KOPT-K1 (cell line): ENCODE data around the gene VIPR2.
A peak's percentile ranks its signal among the peaks of the same experiment; 100 is the strongest.

Experiments
- H3K27ac ChIP-seq: fragments of 200-600 bp; sonication (generic); 2 replicates; pipeline ENCODE4 v1.5.1; 2016; ENCODE audit warnings: antibody characterized with exemption, mild to moderate bottlenecking, low read depth, low read length; ENCODE audit not compliant: poor library complexity, severe bottlenecking
- H3K36me3 ChIP-seq: fragments of 200-600 bp; sonication (generic); 2 replicates; pipeline ENCODE4 v1.5.1; 2017; ENCODE audit warnings: antibody characterized with exemption, mild to moderate bottlenecking, low read length, moderate library complexity; ENCODE audit not compliant: insufficient read depth
- H3K9me3 ChIP-seq: fragments of 200-600 bp; sonication (generic); 2 replicates; pipeline ENCODE4 v1.5.1; 2017; ENCODE audit warnings: antibody characterized with exemption, low read length, mild to moderate bottlenecking; ENCODE audit not compliant: insufficient read depth, poor library complexity, severe bottlenecking

Gene VIPR2

DNA sequence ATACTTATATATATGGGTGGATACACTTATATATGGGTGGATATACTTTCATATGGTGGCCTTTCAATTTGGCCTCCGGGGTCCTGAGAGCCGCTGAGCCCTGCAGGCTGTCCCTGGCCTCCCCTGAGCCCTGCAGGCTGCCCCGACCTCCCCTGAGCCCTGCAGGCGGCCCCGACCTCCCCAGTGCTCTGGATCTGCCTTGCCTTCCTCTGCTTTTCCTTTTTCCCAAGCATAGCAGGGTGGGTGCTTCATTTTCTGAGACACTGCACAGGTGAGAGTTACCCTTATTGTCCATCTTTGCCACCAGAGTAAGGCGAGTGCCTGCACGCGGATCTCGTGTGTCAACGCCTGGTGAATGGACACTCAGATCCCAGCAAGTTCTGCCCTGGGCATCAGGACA, 106.6 kb downstream of the VIPR2 start:
- Histone ChIP-seq H3K36me3 (peaks cover 96% of the 10 kb centered on the region), H3K27ac (peak overlapping the region; percentile 79), H3K9me3 (peaks cover 12% of the 10 kb centered on the region)

DNA sequence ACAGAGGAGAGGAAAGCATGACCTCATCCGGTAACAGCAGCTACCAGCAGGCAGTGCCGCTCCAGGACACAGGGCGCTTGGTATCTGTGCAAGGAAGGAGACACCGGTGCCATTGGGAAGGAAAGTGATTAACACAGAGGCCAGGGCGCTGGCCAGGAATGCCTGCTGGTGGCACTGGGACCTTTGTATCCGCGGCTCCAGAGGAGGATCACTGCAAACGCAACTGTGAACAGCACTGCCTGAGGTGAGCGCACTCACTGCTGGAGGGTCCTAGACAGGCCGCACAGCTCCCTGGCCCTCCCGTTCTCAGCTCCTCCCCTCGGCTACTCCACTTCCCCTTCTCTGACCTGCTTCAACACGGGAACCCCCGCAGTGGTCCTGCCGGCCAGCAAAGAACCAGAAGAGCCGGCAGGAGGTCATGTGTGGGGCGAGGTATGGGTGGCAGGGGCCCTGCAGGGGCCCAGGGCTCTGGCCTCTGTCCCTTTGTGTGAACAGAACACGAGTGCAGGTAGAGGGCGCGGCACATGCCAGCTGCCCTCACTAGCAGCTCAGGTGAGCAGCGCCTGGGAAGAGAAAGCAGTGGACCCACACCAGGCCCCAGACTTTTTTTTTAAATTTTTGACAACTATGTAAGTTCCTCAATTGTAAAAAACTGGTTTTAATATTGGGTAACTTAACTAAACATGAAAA, 107.6 kb downstream of the VIPR2 start:
- Histone ChIP-seq H3K36me3 (peaks cover 96% of the 10 kb centered on the region), H3K27ac (peak overlapping the region; percentile 11)

DNA sequence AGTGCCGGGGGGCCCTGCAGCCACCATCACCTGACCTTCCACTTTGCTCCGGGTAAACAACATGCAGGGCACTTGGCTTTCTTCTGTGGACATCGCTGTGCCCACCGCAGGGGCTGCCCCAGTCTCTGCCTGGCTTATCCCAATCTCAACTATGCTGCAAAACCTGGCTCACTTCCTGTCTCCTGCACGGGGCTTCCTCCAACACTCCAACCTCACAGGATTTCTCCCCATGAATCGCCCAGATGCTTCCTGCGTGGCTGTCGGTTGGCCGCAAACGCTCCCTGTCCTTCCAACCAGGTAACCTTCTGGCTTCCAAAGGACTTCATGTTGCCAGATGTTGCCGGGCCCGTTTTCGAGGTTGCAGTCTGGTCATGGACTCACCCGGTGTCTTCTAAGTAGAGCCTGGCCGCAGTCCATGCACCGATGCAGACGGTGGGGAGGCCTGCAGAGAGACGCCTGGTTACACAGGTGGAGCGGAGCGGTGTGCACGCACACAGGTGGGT, 109.0 kb downstream of the VIPR2 start:
- Histone ChIP-seq H3K36me3 (peaks cover 96% of the 10 kb centered on the region), H3K9me3 (no peaks in the 10 kb centered on the region), H3K27ac (no peak overlapping the region)

More for the DNA sequence above, 107.6 kb downstream of the VIPR2 start:
- H3K9me3 ChIP-seq = peaks cover 10% of the 10 kb centered on the region

DNA sequence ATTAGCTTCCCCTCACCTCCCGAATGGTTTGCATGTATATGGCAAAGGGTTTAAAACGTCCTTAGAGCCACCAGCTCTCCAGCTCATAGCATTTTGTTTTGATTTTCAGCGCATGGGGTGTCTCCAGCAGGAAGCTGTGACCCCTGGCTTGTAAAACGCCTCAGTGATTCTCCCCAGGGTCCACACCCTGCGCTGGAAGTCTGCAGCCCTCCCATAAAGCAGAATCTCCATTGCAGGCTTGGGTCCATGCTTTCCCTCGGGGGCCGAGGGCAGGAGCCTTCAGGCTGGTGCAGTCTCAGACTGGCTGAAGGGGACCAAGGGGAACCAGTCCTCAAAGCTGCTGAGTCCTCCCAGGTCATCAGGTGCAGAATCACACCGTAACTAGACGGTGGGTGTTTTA, 109.7 kb downstream of the VIPR2 start:
- H3K36me3 ChIP-seq = peaks cover 96% of the 10 kb centered on the region
- H3K9me3 ChIP-seq = no peaks in the 10 kb centered on the region
- no peak overlapping the region for H3K27ac ChIP-seq

DNA sequence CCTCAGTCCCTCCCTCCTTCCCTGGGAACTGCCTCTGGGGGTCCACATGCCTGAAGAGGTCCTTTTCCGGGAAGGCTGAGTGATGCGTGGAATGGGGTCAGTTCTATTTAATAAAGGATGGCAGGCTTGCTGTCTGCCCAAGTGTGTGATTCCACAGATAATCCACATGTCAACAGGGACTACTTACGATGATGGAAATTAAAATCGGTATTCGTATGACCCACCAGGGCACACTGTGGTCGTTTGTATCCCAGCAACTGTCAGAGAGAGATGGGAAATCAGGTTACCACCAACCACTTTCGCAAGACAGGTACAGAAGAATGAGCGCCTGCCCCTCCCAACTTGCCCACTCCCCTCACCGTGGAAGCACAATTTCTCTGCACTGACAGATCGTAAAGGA, 110.3 kb downstream of the VIPR2 start:
- Histone ChIP-seq H3K36me3 (peaks cover 96% of the 10 kb centered on the region), H3K27ac (no peak overlapping the region), H3K9me3 (no peaks in the 10 kb centered on the region)

DNA sequence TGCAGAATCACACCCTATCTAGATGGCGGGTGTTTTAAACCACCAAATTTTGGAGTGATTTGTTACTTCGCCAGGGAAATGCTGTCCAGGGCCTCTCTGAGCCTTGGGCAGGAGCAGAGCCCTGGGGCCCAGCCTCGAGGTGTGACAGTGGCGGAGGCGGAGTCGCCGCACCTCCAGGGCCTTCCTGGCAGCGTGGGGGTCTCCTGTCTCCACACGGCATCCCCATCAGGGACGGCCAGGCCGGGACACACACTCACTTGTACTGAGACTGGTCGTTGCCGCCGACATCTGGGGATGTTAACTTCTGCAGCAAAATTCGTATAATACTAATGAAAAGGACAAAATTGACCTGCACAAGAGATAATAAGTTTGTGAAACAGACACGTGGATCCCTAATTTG, 110.7 kb downstream of the VIPR2 start:
- H3K9me3 ChIP-seq = no peaks in the 10 kb centered on the region
- peaks cover 99% of the 10 kb centered on the region for H3K36me3 ChIP-seq
- no peak overlapping the region for H3K27ac ChIP-seq

DNA sequence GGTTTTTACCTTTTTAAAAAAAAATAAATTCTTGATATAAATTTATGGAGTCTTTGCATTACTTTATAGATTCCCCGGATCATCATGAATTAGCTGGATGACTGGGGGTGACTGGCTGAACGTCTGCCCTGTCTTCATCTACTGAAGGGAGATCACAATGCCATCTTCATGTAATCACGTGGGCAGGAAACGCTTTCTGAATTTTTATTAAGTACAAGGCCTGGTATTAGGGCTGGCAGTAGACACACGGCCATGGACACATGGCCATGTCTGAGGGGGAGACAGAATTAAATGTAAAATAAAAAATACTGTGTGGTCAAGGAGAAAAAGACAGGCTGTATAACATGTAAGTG, 111.2 kb downstream of the VIPR2 start:
- Histone ChIP-seq H3K9me3 (no peaks in the 10 kb centered on the region), H3K36me3 (peaks cover 99% of the 10 kb centered on the region), H3K27ac (no peak overlapping the region)

DNA sequence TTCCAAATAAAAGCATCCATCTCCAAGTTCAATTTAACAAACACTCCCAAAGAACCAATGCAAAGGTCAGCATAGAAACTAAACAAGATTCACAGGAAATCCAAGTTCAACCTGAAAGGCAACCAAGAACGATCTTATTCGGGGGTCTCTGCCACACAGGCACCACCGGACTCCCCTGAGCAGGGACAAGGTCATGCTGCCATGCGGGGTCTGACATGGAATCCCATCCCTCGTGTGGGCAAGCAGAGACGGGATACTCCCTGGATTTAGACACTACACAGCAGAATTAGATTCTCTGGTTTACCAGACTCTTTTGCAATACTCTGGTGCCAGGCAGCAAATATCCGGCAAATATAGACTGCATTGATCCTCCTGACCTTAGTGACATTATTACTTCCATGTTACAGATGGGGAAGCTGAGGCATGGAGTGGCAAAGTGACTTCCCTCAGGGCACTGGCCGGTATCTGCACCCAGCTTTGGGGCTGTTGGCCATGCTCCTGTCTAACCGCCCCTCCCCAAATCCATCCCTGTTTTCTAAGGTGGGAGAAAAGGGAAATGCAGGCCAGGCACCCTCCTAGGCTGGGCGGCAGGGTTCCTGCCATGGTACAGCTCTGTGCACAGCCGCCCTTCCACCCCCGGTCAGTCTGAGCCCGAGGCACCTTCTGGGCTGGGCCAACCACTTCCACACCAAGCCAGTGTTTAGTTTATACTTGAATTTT, 111.8 kb downstream of the VIPR2 start:
- no peak overlapping the region for H3K27ac ChIP-seq
- no peaks in the 10 kb centered on the region for H3K9me3 ChIP-seq
- peaks cover 98% of the 10 kb centered on the region for H3K36me3 ChIP-seq

DNA sequence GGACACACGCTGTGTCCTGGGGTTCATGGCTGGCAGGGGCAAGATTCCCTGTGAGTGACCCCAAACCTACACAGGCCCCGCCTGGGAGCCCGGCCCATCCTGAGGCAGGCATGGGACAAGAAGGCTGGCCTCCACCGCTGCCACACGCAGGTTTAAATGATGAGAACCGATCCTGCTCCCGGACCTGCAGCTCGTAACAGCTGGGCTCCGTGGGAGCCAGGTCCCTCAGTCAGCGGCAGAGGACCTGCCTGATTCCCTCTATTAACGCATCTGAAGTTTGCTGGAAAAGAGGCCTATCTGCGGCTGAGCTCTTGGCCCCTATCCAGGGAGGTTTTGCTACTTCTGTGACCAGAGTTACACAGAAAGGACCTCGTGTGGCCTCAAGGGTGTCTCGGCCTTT, 112.3 kb downstream of the VIPR2 start:
- Histone ChIP-seq H3K36me3 (peaks cover 93% of the 10 kb centered on the region), H3K27ac (no peak overlapping the region), H3K9me3 (no peaks in the 10 kb centered on the region)

DNA sequence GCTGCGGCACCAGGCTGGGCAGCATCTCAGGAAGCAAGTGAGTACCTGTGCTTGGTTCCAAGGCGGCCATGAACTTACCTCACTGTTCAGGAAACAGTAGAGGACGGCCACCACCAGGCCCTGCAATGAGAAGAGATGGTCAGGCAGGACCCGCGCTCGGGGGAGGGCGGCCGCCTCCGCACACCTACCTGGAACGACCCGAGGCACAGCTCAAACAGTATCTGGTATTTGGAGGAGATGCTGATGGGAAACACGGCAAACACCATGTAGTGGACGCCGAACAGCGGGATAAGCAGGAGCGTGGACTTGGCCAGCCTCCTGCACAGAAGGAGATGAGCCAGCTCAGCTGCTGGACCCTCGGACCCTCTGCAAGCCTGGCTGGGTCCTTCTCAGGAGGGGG, 112.9 kb downstream of the VIPR2 start:
- Histone ChIP-seq H3K9me3 (no peaks in the 10 kb centered on the region), H3K27ac (no peak overlapping the region), H3K36me3 (peaks cover 87% of the 10 kb centered on the region)

DNA sequence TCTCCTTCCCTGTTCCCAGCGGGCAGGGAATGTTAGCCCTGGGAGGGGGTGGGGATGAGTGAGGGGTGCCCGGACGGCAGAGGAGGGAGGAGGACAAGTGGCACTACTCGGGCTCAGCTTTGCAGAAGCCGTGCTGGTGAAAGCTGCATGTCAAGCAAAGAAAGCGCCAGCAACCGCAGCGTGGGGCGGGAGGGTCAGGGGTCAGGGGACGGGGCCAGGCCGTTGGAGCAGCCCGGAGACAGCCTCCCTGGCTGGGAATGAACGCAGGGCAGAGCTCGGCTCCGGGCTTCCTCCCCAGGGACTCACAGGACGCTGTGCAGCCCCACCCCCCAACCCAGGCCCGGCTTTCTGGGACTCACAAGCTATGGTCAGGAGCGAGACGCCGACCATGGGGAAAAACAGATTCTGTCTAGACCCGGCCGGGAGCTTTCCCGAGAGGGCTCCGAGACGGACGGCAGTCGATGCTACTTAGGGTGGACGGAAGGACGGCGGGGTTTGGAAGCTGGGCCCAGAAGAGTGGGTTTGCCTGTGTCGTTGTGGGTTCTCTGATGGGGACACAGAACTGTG, 113.4 kb downstream of the VIPR2 start:
- Histone ChIP-seq H3K36me3 (peaks cover 82% of the 10 kb centered on the region), H3K9me3 (no peaks in the 10 kb centered on the region), H3K27ac (no peak overlapping the region)

DNA sequence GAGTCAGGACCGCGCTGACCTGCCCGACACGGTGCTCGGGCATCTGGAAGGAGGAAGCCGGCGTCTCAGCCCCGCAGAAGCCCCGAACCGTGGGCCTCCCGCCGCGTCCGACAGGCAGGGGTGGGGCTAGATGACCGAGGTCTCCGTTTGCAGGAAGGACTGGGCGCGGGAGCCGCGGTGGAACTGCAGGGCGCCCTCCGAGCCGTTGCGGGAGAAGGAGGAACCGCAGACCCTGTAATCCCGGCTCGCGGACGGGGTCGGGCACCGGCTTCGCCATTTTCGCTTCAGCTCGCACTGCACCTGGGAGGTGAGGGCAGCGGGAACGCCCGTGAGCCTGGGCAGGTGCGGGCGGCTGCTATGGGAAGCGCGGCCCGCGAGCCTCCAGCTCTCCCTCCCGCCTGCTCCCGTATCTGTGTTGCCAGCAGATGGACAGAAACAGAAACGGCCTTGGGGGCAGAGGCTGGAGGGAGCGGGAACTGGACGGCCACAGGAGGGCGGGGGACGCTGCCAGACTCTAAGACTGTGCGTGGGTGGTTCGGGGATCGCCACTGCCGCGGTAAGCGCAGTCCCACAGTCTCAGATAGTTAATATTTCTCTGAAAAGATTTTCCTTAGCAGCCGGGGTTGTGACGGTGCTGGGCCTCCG, 114.1 kb downstream of the VIPR2 start:
- peaks cover 76% of the 10 kb centered on the region for H3K36me3 ChIP-seq
- H3K27ac ChIP-seq = no peak overlapping the region
- H3K9me3 ChIP-seq = no peaks in the 10 kb centered on the region

DNA sequence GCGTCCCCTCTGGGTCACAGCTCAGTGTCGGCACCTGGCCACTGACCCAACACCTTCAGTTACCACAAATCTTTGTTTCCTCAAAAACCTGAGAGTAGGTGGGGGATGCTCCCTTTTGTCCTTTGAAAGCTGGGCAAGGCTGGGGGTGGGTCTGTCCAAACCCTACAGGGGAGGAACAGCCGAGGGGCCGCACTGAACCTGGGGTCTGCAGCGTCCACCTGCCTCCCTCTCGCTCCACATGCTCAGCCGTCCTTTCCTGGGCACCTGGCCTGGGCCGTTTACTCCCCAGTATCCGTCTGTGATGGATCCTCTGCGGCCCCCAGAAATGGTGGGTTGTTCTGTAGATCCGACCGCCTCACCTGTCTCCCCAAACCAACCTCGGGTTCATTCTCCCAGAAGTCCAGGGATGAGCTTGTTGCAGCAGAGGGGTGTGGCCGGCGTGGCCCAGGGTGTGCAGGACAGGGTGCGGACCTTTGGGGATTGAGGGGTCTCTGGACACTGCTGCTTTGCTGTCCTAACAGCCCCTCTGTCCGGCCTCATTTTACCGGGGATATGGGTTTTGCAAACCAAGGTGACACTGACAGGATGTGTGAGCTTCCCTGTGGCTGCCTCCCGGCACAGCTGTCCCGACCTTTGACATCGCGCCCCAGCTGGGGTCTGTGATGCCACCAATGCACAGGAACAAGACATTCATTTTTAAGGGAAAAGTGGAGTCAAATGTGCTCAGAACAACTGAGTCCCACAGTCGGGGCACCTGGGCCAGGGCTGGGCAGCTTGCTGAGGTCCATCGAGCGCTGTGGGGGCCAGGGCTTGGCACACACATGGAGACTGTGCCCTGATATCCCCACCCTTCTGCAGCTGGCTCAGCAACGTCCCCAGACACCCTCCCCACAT, 115.9 kb downstream of the VIPR2 start:
- no peaks in the 10 kb centered on the region for H3K9me3 ChIP-seq
- peak overlapping the region; percentile 42 for H3K27ac ChIP-seq
- H3K36me3 ChIP-seq = peaks cover 57% of the 10 kb centered on the region

DNA sequence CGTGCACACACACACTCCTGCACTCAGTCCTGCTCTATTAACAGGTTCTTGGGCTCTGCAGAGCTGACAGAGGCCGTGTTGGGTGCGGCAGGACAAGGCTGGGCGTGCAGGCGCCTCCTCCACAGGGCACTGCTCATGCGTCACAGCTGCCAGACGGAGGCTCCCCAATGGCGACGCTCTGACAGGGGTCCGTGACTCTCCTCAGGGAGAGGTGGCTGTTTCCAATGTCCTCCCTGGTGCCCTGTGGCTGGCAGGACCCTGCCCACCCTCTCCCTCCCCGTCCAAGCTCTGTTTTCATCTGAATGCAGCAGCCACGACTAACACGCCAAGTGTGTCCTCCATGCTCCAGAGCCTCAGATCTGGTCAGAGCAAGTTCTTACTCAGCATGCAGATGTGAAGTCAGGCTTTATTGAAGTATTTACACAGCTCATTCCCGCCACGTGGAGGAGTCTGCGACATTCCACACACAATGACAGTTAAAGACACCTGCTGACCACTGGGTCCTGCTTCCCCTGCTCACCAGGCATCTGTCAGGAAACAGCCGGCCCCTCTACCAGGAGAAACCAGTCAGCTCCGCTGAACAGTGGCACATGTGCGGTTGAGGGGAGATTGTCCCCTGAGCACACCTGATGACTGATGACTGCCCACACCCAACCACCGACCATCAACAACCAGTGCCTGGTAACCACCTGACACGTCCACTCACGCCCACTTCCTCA, 116.7 kb downstream of the VIPR2 start:
- Histone ChIP-seq H3K9me3 (no peaks in the 10 kb centered on the region), H3K27ac (peak overlapping the region; percentile 42), H3K36me3 (peaks cover 49% of the 10 kb centered on the region)
